ENCODE data around the gene CHCHD3. TPM values are rescaled to one million over a fixed set of nuclear protein-coding genes. Genes with fewer than 3 reads are reported as not detected.

CHCHD3 gene
- total RNA-seq, 1 experiment from 2014 or later = 114 TPM

- POLR2A ChIA-PET = no interaction called here
- H3K27ac Mint-ChIP-seq = 0 out of 2 replicates have a peak overlapping the region, but pooled peaks have one; percentile 50
- H3K27me3 Mint-ChIP-seq (ENCODE audit: low read depth) = no peaks in the 10 kb centered on the region; the same call in 1 of the 2 replicates
- CTCF ChIA-PET = interaction anchor here (1.3 kb wide), 1 partner anchor 370 kb away, joined by 3 read pairs; no protein-coding TSS in a partner anchor
- peaks cover 10% of the 10 kb centered on the region for H3K36me3 Mint-ChIP-seq
- H3K4me1 Mint-ChIP-seq = peaks cover 1% of the 10 kb centered on the region
- peaks cover 19% of the 10 kb centered on the region for H3K9me3 Mint-ChIP-seq
- no peak overlapping the region for H3K4me3 Mint-ChIP-seq
- DNase-seq (ENCODE audit: low spot score) = no peak
- TF ChIP-seq EMX1 (CRISPR knock-in tag; IDR thresholded peaks at IDR 0.05) = no peak
- TF ChIP-seq PRRX2 (CRISPR knock-in tag; IDR thresholded peaks at IDR 0.05) = no peak
- no peak for TF ChIP-seq USF2 (CRISPR knock-in tag; IDR thresholded peaks at IDR 0.05)
- TF ChIP-seq ZNF138 (CRISPR knock-in tag; conservative IDR thresholded peaks at IDR 0.05) = no peak
- TF ChIP-seq, protein P1, sequence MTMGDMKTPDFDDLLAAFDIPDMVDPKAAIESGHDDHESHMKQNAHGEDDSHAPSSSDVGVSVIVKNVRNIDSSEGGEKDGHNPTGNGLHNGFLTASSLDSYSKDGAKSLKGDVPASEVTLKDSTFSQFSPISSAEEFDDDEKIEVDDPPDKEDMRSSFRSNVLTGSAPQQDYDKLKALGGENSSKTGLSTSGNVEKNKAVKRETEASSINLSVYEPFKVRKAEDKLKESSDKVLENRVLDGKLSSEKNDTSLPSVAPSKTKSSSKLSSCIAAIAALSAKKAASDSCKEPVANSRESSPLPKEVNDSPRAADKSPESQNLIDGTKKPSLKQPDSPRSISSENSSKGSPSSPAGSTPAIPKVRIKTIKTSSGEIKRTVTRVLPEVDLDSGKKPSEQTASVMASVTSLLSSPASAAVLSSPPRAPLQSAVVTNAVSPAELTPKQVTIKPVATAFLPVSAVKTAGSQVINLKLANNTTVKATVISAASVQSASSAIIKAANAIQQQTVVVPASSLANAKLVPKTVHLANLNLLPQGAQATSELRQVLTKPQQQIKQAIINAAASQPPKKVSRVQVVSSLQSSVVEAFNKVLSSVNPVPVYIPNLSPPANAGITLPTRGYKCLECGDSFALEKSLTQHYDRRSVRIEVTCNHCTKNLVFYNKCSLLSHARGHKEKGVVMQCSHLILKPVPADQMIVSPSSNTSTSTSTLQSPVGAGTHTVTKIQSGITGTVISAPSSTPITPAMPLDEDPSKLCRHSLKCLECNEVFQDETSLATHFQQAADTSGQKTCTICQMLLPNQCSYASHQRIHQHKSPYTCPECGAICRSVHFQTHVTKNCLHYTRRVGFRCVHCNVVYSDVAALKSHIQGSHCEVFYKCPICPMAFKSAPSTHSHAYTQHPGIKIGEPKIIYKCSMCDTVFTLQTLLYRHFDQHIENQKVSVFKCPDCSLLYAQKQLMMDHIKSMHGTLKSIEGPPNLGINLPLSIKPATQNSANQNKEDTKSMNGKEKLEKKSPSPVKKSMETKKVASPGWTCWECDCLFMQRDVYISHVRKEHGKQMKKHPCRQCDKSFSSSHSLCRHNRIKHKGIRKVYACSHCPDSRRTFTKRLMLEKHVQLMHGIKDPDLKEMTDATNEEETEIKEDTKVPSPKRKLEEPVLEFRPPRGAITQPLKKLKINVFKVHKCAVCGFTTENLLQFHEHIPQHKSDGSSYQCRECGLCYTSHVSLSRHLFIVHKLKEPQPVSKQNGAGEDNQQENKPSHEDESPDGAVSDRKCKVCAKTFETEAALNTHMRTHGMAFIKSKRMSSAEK (CRISPR knock-in tag; IDR thresholded peaks at IDR 0.05; ENCODE audit: borderline replicate concordance) = no peak
- TF ChIP-seq, protein P2, sequence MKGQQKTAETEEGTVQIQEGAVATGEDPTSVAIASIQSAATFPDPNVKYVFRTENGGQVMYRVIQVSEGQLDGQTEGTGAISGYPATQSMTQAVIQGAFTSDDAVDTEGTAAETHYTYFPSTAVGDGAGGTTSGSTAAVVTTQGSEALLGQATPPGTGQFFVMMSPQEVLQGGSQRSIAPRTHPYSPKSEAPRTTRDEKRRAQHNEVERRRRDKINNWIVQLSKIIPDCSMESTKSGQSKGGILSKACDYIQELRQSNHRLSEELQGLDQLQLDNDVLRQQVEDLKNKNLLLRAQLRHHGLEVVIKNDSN (CRISPR knock-in tag; IDR thresholded peaks at IDR 0.05) = no peak
- TF ChIP-seq SMAD4 (CRISPR knock-in tag; IDR thresholded peaks at IDR 0.05) = no peak
- no peak for TF ChIP-seq FOXK1 (CRISPR knock-in tag; IDR thresholded peaks at IDR 0.05)
- no peak for TF ChIP-seq E2F4 (CRISPR knock-in tag; IDR thresholded peaks at IDR 0.05; ENCODE audit: borderline replicate concordance, low read depth)
- TF ChIP-seq, protein P3, sequence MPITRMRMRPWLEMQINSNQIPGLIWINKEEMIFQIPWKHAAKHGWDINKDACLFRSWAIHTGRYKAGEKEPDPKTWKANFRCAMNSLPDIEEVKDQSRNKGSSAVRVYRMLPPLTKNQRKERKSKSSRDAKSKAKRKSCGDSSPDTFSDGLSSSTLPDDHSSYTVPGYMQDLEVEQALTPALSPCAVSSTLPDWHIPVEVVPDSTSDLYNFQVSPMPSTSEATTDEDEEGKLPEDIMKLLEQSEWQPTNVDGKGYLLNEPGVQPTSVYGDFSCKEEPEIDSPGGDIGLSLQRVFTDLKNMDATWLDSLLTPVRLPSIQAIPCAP (CRISPR knock-in tag; IDR thresholded peaks at IDR 0.05) = no peak
- no peak for ATAC-seq
Observed at GRCh38 chr7:132765861-132766260, 316.0 kb downstream of the CHCHD3 start.

DNA sequence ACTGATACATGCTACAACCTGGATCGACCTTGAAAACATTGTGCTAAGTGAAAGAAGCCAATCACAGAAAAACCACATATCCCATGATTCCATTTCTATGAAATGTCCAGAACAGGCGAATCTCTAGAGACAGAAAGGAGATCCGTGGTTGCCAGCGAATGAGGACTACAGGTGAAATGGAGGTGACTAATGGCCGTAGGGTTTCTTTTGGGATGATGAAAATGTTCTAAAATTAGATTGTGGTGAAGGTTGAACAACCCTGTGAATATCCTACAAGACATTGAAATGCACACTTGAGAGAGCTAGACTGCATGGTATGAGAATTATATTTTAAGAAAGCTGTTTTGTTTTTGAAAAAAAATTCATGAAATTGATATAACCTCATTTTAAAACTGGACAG lies 317.1 kb downstream of the CHCHD3 start:
- no peak for ATAC-seq
- no peak for DNase-seq (ENCODE audit: low spot score)
- Mint-ChIP-seq H3K4me3 (no peak overlapping the region), H3K9me3 (peaks cover 10% of the 10 kb centered on the region), H3K36me3 (peaks cover 10% of the 10 kb centered on the region), H3K27me3 (ENCODE audit: low read depth) (no peaks in the 10 kb centered on the region), H3K27ac (no peak overlapping the region), H3K4me1 (no peaks in the 10 kb centered on the region)
- CTCF ChIA-PET = interaction anchor here (1.3 kb wide), 1 partner anchor 371 kb away, joined by 3 read pairs; no protein-coding TSS in a partner anchor
- POLR2A ChIA-PET = no interaction called here
- no peak for TF ChIP-seq MXD4 (CRISPR knock-in tag; IDR thresholded peaks at IDR 0.05; ENCODE audit: borderline replicate concordance)

- CTCF ChIA-PET = no interaction called here
- DNase-seq (ENCODE audit: low spot score) (no peak), ATAC-seq (no peak)
- Mint-ChIP-seq H3K4me1 (no peaks in the 10 kb centered on the region), H3K4me3 (no peak overlapping the region), H3K36me3 (peaks cover 13% of the 10 kb centered on the region; the same call in 1 of the 2 replicates), H3K27me3 (ENCODE audit: low read depth) (0 out of 2 replicates have a peak, but pooled peaks cover 3% of the 10 kb centered on the region), H3K9me3 (peaks cover 20% of the 10 kb centered on the region), H3K27ac (no peak overlapping the region)
- POLR2A ChIA-PET = no interaction called here
- TF ChIP-seq TCF7 (CRISPR knock-in tag; IDR thresholded peaks at IDR 0.05; ENCODE audit: low read depth) (no peak), NR1H2 (CRISPR knock-in tag; IDR thresholded peaks at IDR 0.05) (no peak), SOX15 (CRISPR knock-in tag; IDR thresholded peaks at IDR 0.05) (no peak), NFE2L1 (CRISPR knock-in tag; IDR thresholded peaks at IDR 0.05) (no peak), IRF2 (CRISPR knock-in tag; IDR thresholded peaks at IDR 0.05; ENCODE audit: borderline replicate concordance, low read depth) (no peak), SP1 (CRISPR knock-in tag; conservative IDR thresholded peaks at IDR 0.05) (no peak), GABPB1 (CRISPR knock-in tag; IDR thresholded peaks at IDR 0.05) (no peak), STAT6 (CRISPR knock-in tag; conservative IDR thresholded peaks at IDR 0.05; ENCODE audit: low read depth) (no peak), ESRRA (CRISPR knock-in tag; IDR thresholded peaks at IDR 0.05; ENCODE audit: borderline replicate concordance) (no peak), CDX4 (CRISPR knock-in tag; IDR thresholded peaks at IDR 0.05; ENCODE audit: borderline replicate concordance) (no peak), NR3C1 (CRISPR knock-in tag; conservative IDR thresholded peaks at IDR 0.05; ENCODE audit: low read depth) (no peak)
Observed at GRCh38 chr7:132760866-132761265, 321.0 kb downstream of the CHCHD3 start.

Measured in WTC11 (cell line).